ENCODE data around the gene CYB561A3.

Gene CYB561A3

GRCh38 chr11:61345170-61345610, 16.5 kb downstream of the CYB561A3 start:
- no peaks in the 10 kb centered on the region for H3K27me3 ChIP-seq (ENCODE audit: low read depth)
- peaks cover 37% of the 10 kb centered on the region for H3K36me3 ChIP-seq (replicated peaks)
- H3K4me3 ChIP-seq, result no peak overlapping the region
- H3K4me1 ChIP-seq, result no peaks in the 10 kb centered on the region
- H3K9me3 ChIP-seq, result no peaks in the 10 kb centered on the region
- no peak for DNase-seq (ENCODE audit: low spot score in 2 of 2)
- in situ Hi-C loops (cut with MboI; ENCODE audit: low sequenced_read_pairs), result no loop called here

- no peak overlapping the region for H3K4me3 ChIP-seq
- H3K4me1 ChIP-seq, result no peaks in the 10 kb centered on the region
- no peaks in the 10 kb centered on the region for H3K27me3 ChIP-seq (ENCODE audit: low read depth)
- no peak for DNase-seq (ENCODE audit: low spot score in 2 of 2)
- in situ Hi-C loops (cut with MboI; ENCODE audit: low sequenced_read_pairs), result no loop called here
- no peaks in the 10 kb centered on the region for H3K9me3 ChIP-seq
- H3K36me3 ChIP-seq (replicated peaks), result peaks cover 38% of the 10 kb centered on the region
These were observed 17.6 kb downstream of the CYB561A3 start for GRCh38 chr11:61343792-61344745.

GRCh38 chr11:61342207-61342803, 19.4 kb downstream of the CYB561A3 start:
- Histone ChIP-seq H3K27me3 (ENCODE audit: low read depth) (no peaks in the 10 kb centered on the region), H3K4me1 (no peaks in the 10 kb centered on the region), H3K9me3 (no peaks in the 10 kb centered on the region), H3K36me3 (replicated peaks) (peaks cover 37% of the 10 kb centered on the region), H3K4me3 (no peak overlapping the region)
- in situ Hi-C loops (cut with MboI; ENCODE audit: low sequenced_read_pairs), result no loop called here
- DNase-seq (ENCODE audit: low spot score in 2 of 2), result no peak

- Histone ChIP-seq H3K27me3 (ENCODE audit: low read depth) (no peaks in the 10 kb centered on the region), H3K4me3 (no peak overlapping the region), H3K36me3 (replicated peaks) (peaks cover 35% of the 10 kb centered on the region), H3K4me1 (no peaks in the 10 kb centered on the region; the same call in 1 of the 2 replicates), H3K9me3 (no peaks in the 10 kb centered on the region)
- in situ Hi-C loops (cut with MboI; ENCODE audit: low sequenced_read_pairs), result no loop called here
- DNase-seq (ENCODE audit: low spot score in 2 of 2), result no peak
These were observed 20.0 kb downstream of the CYB561A3 start for GRCh38 chr11:61341706-61342105.

GRCh38 chr11:61340979-61341378, 20.7 kb downstream of the CYB561A3 start:
- Histone ChIP-seq H3K27me3 (ENCODE audit: low read depth) (no peaks in the 10 kb centered on the region), H3K4me3 (no peak overlapping the region), H3K9me3 (no peaks in the 10 kb centered on the region), H3K36me3 (replicated peaks) (peaks cover 35% of the 10 kb centered on the region), H3K4me1 (peaks cover 5% of the 10 kb centered on the region)
- in situ Hi-C loops (cut with MboI; ENCODE audit: low sequenced_read_pairs), result no loop called here
- no peak for DNase-seq (ENCODE audit: low spot score in 2 of 2)

GRCh38 chr11:61339490-61339878, 22.2 kb downstream of the CYB561A3 start:
- no peaks in the 10 kb centered on the region for H3K27me3 ChIP-seq (ENCODE audit: low read depth)
- peaks cover 17% of the 10 kb centered on the region for H3K4me1 ChIP-seq
- no peak for DNase-seq (ENCODE audit: low spot score in 2 of 2)
- in situ Hi-C loops (cut with MboI; ENCODE audit: low sequenced_read_pairs), result loop anchor here (5.0 kb wide), 1 partner anchor 48 kb away; no protein-coding TSS in a partner anchor
- no peak overlapping the region for H3K4me3 ChIP-seq
- peaks cover 30% of the 10 kb centered on the region for H3K36me3 ChIP-seq (replicated peaks)
- no peaks in the 10 kb centered on the region for H3K9me3 ChIP-seq

GRCh38 chr11:61338783-61339489, 22.7 kb downstream of the CYB561A3 start:
- Histone ChIP-seq H3K4me3 (no peak overlapping the region), H3K27me3 (ENCODE audit: low read depth) (no peaks in the 10 kb centered on the region), H3K36me3 (replicated peaks) (peaks cover 30% of the 10 kb centered on the region), H3K9me3 (no peaks in the 10 kb centered on the region), H3K4me1 (peaks cover 23% of the 10 kb centered on the region)
- DNase-seq (ENCODE audit: low spot score in 2 of 2), result no peak
- in situ Hi-C loops (cut with MboI; ENCODE audit: low sequenced_read_pairs), result loop anchor here (5.0 kb wide), 1 partner anchor 48 kb away; no protein-coding TSS in a partner anchor

GRCh38 chr11:61337706-61338470, 23.8 kb downstream of the CYB561A3 start:
- peaks cover 24% of the 10 kb centered on the region for H3K36me3 ChIP-seq (replicated peaks)
- no peak overlapping the region for H3K4me3 ChIP-seq
- in situ Hi-C loops (cut with MboI; ENCODE audit: low sequenced_read_pairs), result loop anchor here (5.0 kb wide), 1 partner anchor 49 kb away; no protein-coding TSS in a partner anchor
- H3K9me3 ChIP-seq, result no peaks in the 10 kb centered on the region
- H3K27me3 ChIP-seq (ENCODE audit: low read depth), result no peaks in the 10 kb centered on the region
- no peak for DNase-seq (ENCODE audit: low spot score in 2 of 2)
- peaks cover 27% of the 10 kb centered on the region for H3K4me1 ChIP-seq

GRCh38 chr11:61336171-61336935, 25.3 kb downstream of the CYB561A3 start:
- in situ Hi-C loops (cut with MboI; ENCODE audit: low sequenced_read_pairs), result loop anchor here (5.0 kb wide), 1 partner anchor 51 kb away; no protein-coding TSS in a partner anchor
- Histone ChIP-seq H3K27me3 (ENCODE audit: low read depth) (no peaks in the 10 kb centered on the region), H3K9me3 (no peaks in the 10 kb centered on the region), H3K36me3 (replicated peaks) (peaks cover 23% of the 10 kb centered on the region), H3K4me1 (peaks cover 33% of the 10 kb centered on the region), H3K4me3 (no peak overlapping the region)
- peak; percentile 66 to 87 for DNase-seq (ENCODE audit: low spot score in 2 of 2)

- DNase-seq (ENCODE audit: low spot score in 2 of 2), result no peak
- Histone ChIP-seq H3K4me1 (peaks cover 37% of the 10 kb centered on the region), H3K36me3 (replicated peaks) (peaks cover 27% of the 10 kb centered on the region), H3K9me3 (no peaks in the 10 kb centered on the region), H3K4me3 (no peak overlapping the region), H3K27me3 (ENCODE audit: low read depth) (no peaks in the 10 kb centered on the region)
- in situ Hi-C loops (cut with MboI; ENCODE audit: low sequenced_read_pairs), result loop anchor here (5.0 kb wide), 1 partner anchor 52 kb away; no protein-coding TSS in a partner anchor
These were observed 26.3 kb downstream of the CYB561A3 start for GRCh38 chr11:61335355-61335710.

- peaks cover 37% of the 10 kb centered on the region for H3K4me1 ChIP-seq
- no peaks in the 10 kb centered on the region for H3K9me3 ChIP-seq
- no peaks in the 10 kb centered on the region for H3K27me3 ChIP-seq (ENCODE audit: low read depth)
- peaks cover 33% of the 10 kb centered on the region for H3K36me3 ChIP-seq (replicated peaks)
- no peak for DNase-seq (ENCODE audit: low spot score in 2 of 2)
- in situ Hi-C loops (cut with MboI; ENCODE audit: low sequenced_read_pairs), result loop anchor here (5.0 kb wide), 1 partner anchor 53 kb away; no protein-coding TSS in a partner anchor
- no peak overlapping the region for H3K4me3 ChIP-seq
These were observed 27.0 kb downstream of the CYB561A3 start for GRCh38 chr11:61334434-61335354.

Measured in HAP-1 (cell line).